IMR-90 (cell line): ENCODE measurements around the gene G3BP2. TPM values are rescaled to one million over a fixed set of nuclear protein-coding genes. Genes with fewer than 3 reads are reported as not detected.

ENCODE experiments used
- ATAC-seq: fragments of 200-7000 bp; cut with Tn5 transposase; 2 replicates; pipeline ENCODE4 v1.9.1; 2020; ENCODE audit warnings: low read depth, mild to moderate bottlenecking, moderate library complexity
- BruUV-seq: library from RNA; stranded (reverse); fragments of 400-500 nt; replicated peaks from 2 replicates; lab custom pipeline; 2021; lab: Mats Ljungman, UMichigan
- CTCF ChIA-PET: fragments of 300-600 bp; formaldehyde crosslinking; extraction: SDS; loops from one replicate; lab custom pipeline; 2021; ENCODE audit warnings: antibody characterized with exemption; lab: Yijun Ruan, JAX
- POLR2A ChIA-PET: fragments of 300-600 bp; sonication (Branson Sonifier 250); formaldehyde crosslinking; loops from one replicate; lab custom pipeline; 2022; ENCODE audit warnings: antibody characterized with exemption; ENCODE audit not compliant: unreplicated experiment; lab: Charles Lee
- DNase-seq: peaks from one replicate; pipeline ENCODE4 v3.0.0; 2013
- H2AFZ ChIP-seq: replicated peaks from 2 replicates; pipeline ENCODE3; 2013; ENCODE audit warnings: low read length, mild to moderate bottlenecking; ENCODE audit not compliant: poor library complexity
- H2AK5ac ChIP-seq: 2 replicates; pipeline ENCODE4 v1.6.1; 2013; ENCODE audit warnings: low read depth, low read length, inconsistent platforms
- H2AK9ac ChIP-seq: replicated peaks from 2 replicates; pipeline ENCODE3; 2013; ENCODE audit warnings: mild to moderate bottlenecking, low read depth, low read length, moderate library complexity; ENCODE audit not compliant: poor library complexity
- H2BK120ac ChIP-seq: 2 replicates; pipeline ENCODE4 v1.6.1; 2013; ENCODE audit warnings: low read depth, low read length, inconsistent platforms
- H2BK15ac ChIP-seq: 3 replicates; pipeline ENCODE4 v1.6.1; 2013; ENCODE audit warnings: low read depth, low read length, inconsistent platforms
- H2BK20ac ChIP-seq: 2 replicates; pipeline ENCODE4 v1.6.1; 2013; ENCODE audit warnings: low read depth, mild to moderate bottlenecking, inconsistent platforms, low read length, moderate library complexity
- H2BK5ac ChIP-seq: 2 replicates; pipeline ENCODE4 v1.6.1; 2013; ENCODE audit warnings: mild to moderate bottlenecking, low read depth, low read length, inconsistent platforms; ENCODE audit not compliant: poor library complexity, severe bottlenecking
- H3K14ac ChIP-seq: replicated peaks from 2 replicates; pipeline ENCODE4 v1.6.1; 2013; ENCODE audit warnings: low read depth, low read length, inconsistent platforms
- H3K18ac ChIP-seq: 2 replicates; pipeline ENCODE4 v1.6.1; 2013; ENCODE audit warnings: low read depth, low read length, control low read depth
- H3K23ac ChIP-seq: 2 replicates; pipeline ENCODE4 v1.6.1; 2013; ENCODE audit warnings: low read depth, low read length, inconsistent platforms
- H3K27ac ChIP-seq: 2 replicates; pipeline ENCODE4 v1.5.1; 2013; ENCODE audit warnings: mild to moderate bottlenecking, control low read depth, low read length; ENCODE audit not compliant: insufficient read depth
- H3K27me3 ChIP-seq: 2 replicates; pipeline ENCODE4 v1.6.1; 2013; ENCODE audit warnings: low read length; ENCODE audit not compliant: control insufficient read depth, insufficient read depth
- H3K36me3 ChIP-seq: 2 replicates; pipeline ENCODE4 v1.6.1; 2013; ENCODE audit warnings: low read length, mixed read lengths; ENCODE audit not compliant: control insufficient read depth, insufficient read depth
- H3K4ac ChIP-seq: 2 replicates; pipeline ENCODE4 v1.6.1; 2013; ENCODE audit warnings: low read depth, low read length, inconsistent platforms
- H3K4me1 ChIP-seq: 2 replicates; pipeline ENCODE4 v1.6.1; 2013; ENCODE audit warnings: low read length, mixed read lengths; ENCODE audit not compliant: control insufficient read depth, insufficient read depth
- H3K4me2 ChIP-seq: 2 replicates; pipeline ENCODE4 v1.6.1; 2013; ENCODE audit warnings: low read depth, mild to moderate bottlenecking, control low read depth, low read length, moderate library complexity
- H3K4me3 ChIP-seq: 2 replicates; pipeline ENCODE4 v1.5.1; 2013; ENCODE audit warnings: low read depth, mild to moderate bottlenecking, control low read depth, low read length, moderate library complexity; ENCODE audit not compliant: insufficient read depth
- H3K56ac ChIP-seq: 2 replicates; pipeline ENCODE4 v1.6.1; 2013; ENCODE audit warnings: low read length, inconsistent platforms; ENCODE audit not compliant: insufficient read depth; ENCODE audit errors: extremely low read depth
- H3K79me1 ChIP-seq, 2 experiments: 2 replicates each; pipeline ENCODE4 v1.6.1; 2013; ENCODE audit warnings: low read length in 2 of 2, inconsistent platforms in 1 of 2, low read depth in 1 of 2
- H3K9ac ChIP-seq: 2 replicates; pipeline ENCODE4 v1.6.1; 2013; ENCODE audit warnings: low read depth, low read length, control low read depth
- H3K9me1 ChIP-seq: 2 replicates; pipeline ENCODE4 v1.6.1; 2013; ENCODE audit warnings: low read length, inconsistent platforms; ENCODE audit not compliant: insufficient read depth
- H3K9me3 ChIP-seq: 2 replicates; pipeline ENCODE4 v1.6.1; 2013; ENCODE audit warnings: low read length; ENCODE audit not compliant: control insufficient read depth, insufficient read depth
- H4K20me1 ChIP-seq: 2 replicates; pipeline ENCODE4 v1.6.1; 2013; ENCODE audit warnings: low read length, inconsistent platforms; ENCODE audit not compliant: insufficient read depth
- H4K5ac ChIP-seq: 2 replicates; pipeline ENCODE4 v1.6.1; 2013; ENCODE audit warnings: mild to moderate bottlenecking, low read depth, low read length, control low read depth
- H4K8ac ChIP-seq, 2 experiments: 2 replicates each; pipeline ENCODE4 v1.6.1; 2013; ENCODE audit warnings: low read depth in 2 of 2, low read length in 2 of 2, control low read depth in 1 of 2, inconsistent platforms in 1 of 2
- H4K91ac ChIP-seq: 2 replicates; pipeline ENCODE4 v1.6.1; 2013; ENCODE audit warnings: low read depth, low read length, inconsistent platforms; ENCODE audit not compliant: insufficient read depth
- CEBPB ChIP-seq: IDR thresholded peaks from 2 replicates; pipeline ENCODE4 v1.6.1; 2012; ENCODE audit warnings: low read depth, low read length, improper control_type of control experiment
- CHD1 ChIP-seq: IDR thresholded peaks from 2 replicates; pipeline ENCODE4 v1.6.1; 2012; ENCODE audit warnings: low read depth, low read length, improper control_type of control experiment
- CTCF ChIP-seq: conservative IDR thresholded peaks from 2 replicates; pipeline ENCODE4 v1.5.1; 2012; ENCODE audit warnings: mild to moderate bottlenecking, low read depth, low read length, improper control_type of control experiment
- ELK1 ChIP-seq: fragments of 150-350 bp; IDR thresholded peaks from 2 replicates; pipeline ENCODE4 v1.6.1; 2016; ENCODE audit warnings: low read depth, mild to moderate bottlenecking, low read length, moderate library complexity, borderline replicate concordance
- FOS ChIP-seq: fragments of 150-350 bp; IDR thresholded peaks from 2 replicates; pipeline ENCODE4 v1.6.1; 2016; ENCODE audit warnings: low read depth, low read length
- MAFK ChIP-seq: IDR thresholded peaks from 2 replicates; pipeline ENCODE4 v1.6.1; 2012; ENCODE audit warnings: low read depth, low read length, improper control_type of control experiment
- MAZ ChIP-seq: IDR thresholded peaks from 2 replicates; pipeline ENCODE4 v1.6.1; 2012; ENCODE audit warnings: low read depth, mild to moderate bottlenecking, low read length, improper control_type of control experiment, moderate library complexity, borderline replicate concordance
- MXI1 ChIP-seq: IDR thresholded peaks from 2 replicates; pipeline ENCODE4 v1.6.1; 2012; ENCODE audit warnings: low read depth, mild to moderate bottlenecking, low read length, moderate library complexity, borderline replicate concordance
- NFE2L2 ChIP-seq: fragments of 150-350 bp; IDR thresholded peaks from 2 replicates; pipeline ENCODE4 v1.6.1; 2016; ENCODE audit warnings: low read depth, mild to moderate bottlenecking, low read length
- POLR2A ChIP-seq: IDR thresholded peaks from 2 replicates; pipeline ENCODE4 v1.6.1; 2012; ENCODE audit warnings: mild to moderate bottlenecking, low read depth, low read length
- RAD21 ChIP-seq: IDR thresholded peaks from 2 replicates; pipeline ENCODE4 v1.6.1; 2012; ENCODE audit warnings: low read length, improper control_type of control experiment
- SMC3 ChIP-seq: fragments of 150-350 bp; IDR thresholded peaks from 2 replicates; pipeline ENCODE4 v1.6.1; 2016; ENCODE audit warnings: low read depth, mild to moderate bottlenecking, antibody characterized with exemption, low read length, moderate library complexity
- USF2 ChIP-seq: fragments of 150-350 bp; IDR thresholded peaks from 2 replicates; pipeline ENCODE4 v1.6.1; 2017; ENCODE audit warnings: mild to moderate bottlenecking, antibody characterized with exemption, low read length, low read depth
- WGBS, 2 experiments: methylation state at CpG; one replicate each; pipeline versions ENCODE4 v1.1.5 to v1.1.7; 2013; ENCODE audit warnings: missing lambda C conversion rate in 2 of 2; ENCODE audit not compliant: insufficient read length in 1 of 2; ENCODE audit errors: extremely low coverage in 2 of 2; 5-methylcytosine and 5-hydroxymethylcytosine counted together
- dilution Hi-C: fragments of 300-500 bp; cut with HindIII; formaldehyde crosslinking; loops from one replicate; pipeline ENCODE4 v1.14.3; 2018; ENCODE audit warnings: low sequenced_read_pairs; ENCODE audit not compliant: unreplicated experiment
- in situ Hi-C: fragments of 300-500 bp; cut with MboI; formaldehyde crosslinking; loops from 3 replicates; pipeline ENCODE4 v1.14.3; 2019; ENCODE audit warnings: low sequenced_read_pairs, inconsistent platforms, mixed read lengths
- intact Hi-C: fragments of 100-400 bp; cut with micrococcal nuclease; formaldehyde crosslinking; loops from 2 replicates; pipeline ENCODE4 v1.10.0; 2022
- polyA plus RNA-seq, 3 experiments: library from polyadenylated mRNA; depleted of rRNA; stranded (reverse); fragments of >200 nt; gene quantifications; 2 replicates each; pipeline ENCODE4 v1.2.3, GENCODE V29; 2012; ENCODE audit warnings: low replicate concordance in 1 of 3
- total RNA-seq: library from RNA; depleted of rRNA; stranded (reverse); fragments of >200 nt; gene quantifications from 2 replicates; pipeline ENCODE4 v1.2.3, GENCODE V29; 2012

Gene G3BP2
- total and polyA plus RNA-seq, 2 of the 4 experiments (the other 2 are of a cell fraction): 80.5 to 183 TPM

- TF ChIP-seq USF2 (no peak), MAZ (no peak), RAD21 (no peak)
Observed at GRCh38 chr4:75696581-75696980, 23.4 kb upstream of the G3BP2 start (continued).

GRCh38 chr4:75696071-75696470 lies 22.9 kb upstream of the G3BP2 start:
- H4K8ac ChIP-seq: no peak overlapping the region
- in situ Hi-C loops: no loop called here
- no peaks in the 10 kb centered on the region for H3K9me3 ChIP-seq
- no peak overlapping the region for H2BK5ac ChIP-seq
- no peaks in the 10 kb centered on the region for H4K20me1 ChIP-seq
- H2AK9ac ChIP-seq: no peak overlapping the region
- no peaks in the 10 kb centered on the region for H3K4me1 ChIP-seq
- H3K14ac ChIP-seq: no peak overlapping the region
- CTCF ChIA-PET: no interaction called here
- no peak overlapping the region for H3K23ac ChIP-seq
- H3K18ac ChIP-seq: no peak overlapping the region
- H3K27ac ChIP-seq: no peak overlapping the region
- no peak overlapping the region for H3K4me3 ChIP-seq
- no peak overlapping the region for H2BK15ac ChIP-seq
- POLR2A ChIA-PET: no interaction called here
- no peak overlapping the region for H3K4ac ChIP-seq
- DNase-seq (no peak), ATAC-seq (no peak)
- peaks cover 2% of the 10 kb centered on the region; the same call in 1 of the 2 replicates for H3K36me3 ChIP-seq
- H2BK20ac ChIP-seq: no peak overlapping the region
- intact Hi-C loops: no loop called here
- no peaks in the 10 kb centered on the region for H3K9me1 ChIP-seq
- no peak overlapping the region for H2AK5ac ChIP-seq
- no peak overlapping the region for H4K91ac ChIP-seq
- no CpG with 5 or more reads among the region's 3 CpGs for WGBS, 2 experiments
- H3K56ac ChIP-seq: no peak overlapping the region
- peaks cover 2 to 5% of the 10 kb centered on the region in 2 experiments; a peak in 1 of 4 replicates for H3K79me1 ChIP-seq
- H3K4me2 ChIP-seq: no peak overlapping the region
- dilution Hi-C loops: no loop called here
- no peak overlapping the region for H2BK120ac ChIP-seq
- H4K5ac ChIP-seq: no peak overlapping the region
- no peak overlapping the region for H3K9ac ChIP-seq
- H3K27me3 ChIP-seq: no peaks in the 10 kb centered on the region
- H2AFZ ChIP-seq: no peak overlapping the region
- no TSS peak for BruUV-seq
- TF ChIP-seq CEBPB (no peak), SMC3 (no peak), FOS (no peak), CHD1 (no peak), CTCF (no peak), MAFK (no peak), MAZ (no peak), POLR2A (no peak), ELK1 (no peak), NFE2L2 (no peak), MXI1 (no peak), USF2 (no peak)
